Neural crest cell (in vitro differentiated cells): ENCODE measurements around the gene TRUB1. TPM values are rescaled to one million over a fixed set of nuclear protein-coding genes. Genes with fewer than 3 reads are reported as not detected.

Experiments
- DNase-seq: peaks from one replicate; pipeline ENCODE4 v3.0.0; 2021; ENCODE audit warnings: low read depth, mixed read lengths, low spot score
- H3K27ac Mint-ChIP-seq: one replicate; pipeline ENCODE4 v1.8.0; 2021; ENCODE audit warnings: mild to moderate bottlenecking, mixed read lengths; ENCODE audit not compliant: unreplicated experiment
- H3K27me3 Mint-ChIP-seq: 2 replicates; pipeline ENCODE4 v1.8.0; 2021; ENCODE audit warnings: low read depth, mild to moderate bottlenecking, mixed read lengths
- H3K36me3 Mint-ChIP-seq: 2 replicates; pipeline ENCODE4 v1.8.0; 2021; ENCODE audit warnings: low read depth, mild to moderate bottlenecking, mixed read lengths
- H3K4me1 Mint-ChIP-seq: 2 replicates; pipeline ENCODE4 v1.8.0; 2021; ENCODE audit warnings: mixed read lengths
- H3K4me3 Mint-ChIP-seq: one replicate; pipeline ENCODE4 v1.8.0; 2021; ENCODE audit warnings: mild to moderate bottlenecking, mixed read lengths
- H3K9me3 Mint-ChIP-seq: 2 replicates; pipeline ENCODE4 v1.8.0; 2021; ENCODE audit warnings: mixed read lengths
- CTCF ChIP-seq: fragments of 200-600 bp; sonication (generic); conservative IDR thresholded peaks from 2 replicates; pipeline ENCODE4 v1.5.0; 2021; ENCODE audit warnings: antibody characterized with exemption, mild to moderate bottlenecking
- total RNA-seq: library from RNA; stranded (reverse); gene quantifications from 2 replicates; pipeline ENCODE4 v1.2.1, GENCODE V29; 2021

TRUB1 gene
- total RNA-seq, 1 donor from 2014 or later = 17.5 TPM

- Mint-ChIP-seq H3K4me3 (no peak overlapping the region), H3K27me3 (no peaks in the 10 kb centered on the region), H3K36me3 (no peaks in the 10 kb centered on the region), H3K4me1 (peaks cover 15% of the 10 kb centered on the region), H3K9me3 (no peaks in the 10 kb centered on the region), H3K27ac (no peak overlapping the region)
- TF ChIP-seq CTCF = no peak
- DNase-seq = no peak
These were observed 37.3 kb upstream of the TRUB1 start for GRCh38 chr10:114900658-114901057.

- TF ChIP-seq CTCF = no peak
- no peak for DNase-seq
- Mint-ChIP-seq H3K4me3 (peak overlapping the region; percentile 17), H3K4me1 (peaks cover 15% of the 10 kb centered on the region), H3K9me3 (no peaks in the 10 kb centered on the region), H3K36me3 (no peaks in the 10 kb centered on the region), H3K27me3 (no peaks in the 10 kb centered on the region), H3K27ac (no peak overlapping the region)
These were observed 35.8 kb upstream of the TRUB1 start for GRCh38 chr10:114902151-114902550.

DNA sequence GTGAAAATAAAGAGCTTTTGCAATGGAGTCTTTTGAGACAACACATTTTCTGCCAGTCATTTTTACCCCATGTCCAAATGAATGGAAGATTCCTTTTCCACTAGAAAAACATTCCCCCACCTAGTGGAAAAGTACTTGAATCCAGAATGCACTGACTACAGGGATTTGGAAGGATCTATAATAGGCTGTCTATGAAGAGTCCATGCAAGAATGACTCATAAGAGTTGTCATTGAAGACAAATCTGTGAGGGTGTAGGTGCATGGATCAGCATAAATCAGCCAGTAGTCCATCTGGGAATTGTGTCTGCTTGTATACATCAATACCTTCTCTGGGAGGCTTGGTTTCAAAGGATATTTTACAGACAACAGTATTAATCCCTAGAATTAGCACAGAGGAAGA lies 32.5 kb upstream of the TRUB1 start:
- Mint-ChIP-seq H3K9me3 (no peaks in the 10 kb centered on the region), H3K27me3 (no peaks in the 10 kb centered on the region), H3K36me3 (no peaks in the 10 kb centered on the region), H3K27ac (no peak overlapping the region), H3K4me3 (no peak overlapping the region), H3K4me1 (peaks cover 7% of the 10 kb centered on the region)
- no peak for DNase-seq
- no peak for TF ChIP-seq CTCF

DNA sequence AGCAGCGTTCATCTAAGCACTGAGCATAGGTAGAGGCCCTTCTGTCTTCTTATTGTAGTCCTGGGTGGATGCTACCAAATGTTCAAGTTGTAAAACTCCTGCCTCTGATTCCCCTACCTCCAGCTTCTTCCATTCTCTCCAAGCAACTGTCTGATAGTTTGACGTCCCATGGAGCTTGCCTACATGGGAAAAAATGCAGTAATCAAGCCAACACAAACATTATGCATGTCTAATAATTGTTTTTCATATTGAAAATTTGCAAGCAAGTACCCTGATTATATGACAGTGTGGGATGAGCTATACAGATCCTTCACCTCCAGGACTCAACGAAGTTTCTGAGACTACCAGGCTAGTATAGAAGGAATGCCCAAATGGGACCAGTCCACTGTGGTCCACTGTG lies 31.0 kb upstream of the TRUB1 start:
- no peak overlapping the region for H3K27ac Mint-ChIP-seq
- no peak for DNase-seq
- peaks cover 12% of the 10 kb centered on the region for H3K4me1 Mint-ChIP-seq
- H3K36me3 Mint-ChIP-seq = no peaks in the 10 kb centered on the region
- H3K4me3 Mint-ChIP-seq = no peak overlapping the region
- no peak for TF ChIP-seq CTCF
- no peaks in the 10 kb centered on the region for H3K27me3 Mint-ChIP-seq
- no peaks in the 10 kb centered on the region for H3K9me3 Mint-ChIP-seq

- no peak for TF ChIP-seq CTCF
- no peak for DNase-seq
- no peaks in the 10 kb centered on the region for H3K27me3 Mint-ChIP-seq
These were observed 29.1 kb upstream of the TRUB1 start for GRCh38 chr10:114908896-114909295.

More at GRCh38 chr10:114908896-114909295, 29.1 kb upstream of the TRUB1 start:
- no peak overlapping the region for H3K27ac Mint-ChIP-seq
- no peaks in the 10 kb centered on the region for H3K36me3 Mint-ChIP-seq
- no peaks in the 10 kb centered on the region for H3K9me3 Mint-ChIP-seq
- no peak overlapping the region for H3K4me3 Mint-ChIP-seq
- peaks cover 12% of the 10 kb centered on the region for H3K4me1 Mint-ChIP-seq
